HL-60 (cell line): ENCODE data around the gene TBCD.

Experiments used
- TF ChIP-seq, protein P1 (sequence below): IDR thresholded peaks from one replicate; pipeline ENCODE4 v1.5.1; 2011; ENCODE audit warnings: low read length, control low read depth, inconsistent platforms; ENCODE audit not compliant: insufficient read depth
- TF ChIP-seq, protein P2 (sequence below): IDR thresholded peaks from 2 replicates; pipeline ENCODE4 v1.6.1; 2012; ENCODE audit warnings: low read depth; ENCODE audit not compliant: insufficient replicate concordance

DNA sequence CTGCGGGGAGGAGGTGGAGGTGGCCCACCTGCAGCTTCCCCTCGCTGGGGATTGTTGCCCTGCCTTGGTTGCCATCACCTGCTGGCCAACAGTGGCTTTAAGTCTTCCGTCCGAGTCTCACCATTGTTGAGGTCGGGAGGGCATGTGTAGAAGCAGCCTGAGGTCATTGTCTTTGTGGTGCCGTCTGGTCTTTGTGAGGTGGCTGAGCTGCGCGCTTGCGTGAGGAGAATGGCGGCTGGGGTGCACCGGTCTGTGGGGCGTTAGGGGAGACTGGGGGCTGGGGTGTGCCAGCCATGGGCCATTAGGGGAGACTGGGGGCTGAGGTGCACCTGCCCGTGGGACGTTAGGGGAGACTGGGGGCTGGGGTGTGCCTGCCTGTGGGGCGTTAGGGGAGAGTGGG lies 51.7 kb downstream of the TBCD start:
- TF ChIP-seq, protein P1, sequence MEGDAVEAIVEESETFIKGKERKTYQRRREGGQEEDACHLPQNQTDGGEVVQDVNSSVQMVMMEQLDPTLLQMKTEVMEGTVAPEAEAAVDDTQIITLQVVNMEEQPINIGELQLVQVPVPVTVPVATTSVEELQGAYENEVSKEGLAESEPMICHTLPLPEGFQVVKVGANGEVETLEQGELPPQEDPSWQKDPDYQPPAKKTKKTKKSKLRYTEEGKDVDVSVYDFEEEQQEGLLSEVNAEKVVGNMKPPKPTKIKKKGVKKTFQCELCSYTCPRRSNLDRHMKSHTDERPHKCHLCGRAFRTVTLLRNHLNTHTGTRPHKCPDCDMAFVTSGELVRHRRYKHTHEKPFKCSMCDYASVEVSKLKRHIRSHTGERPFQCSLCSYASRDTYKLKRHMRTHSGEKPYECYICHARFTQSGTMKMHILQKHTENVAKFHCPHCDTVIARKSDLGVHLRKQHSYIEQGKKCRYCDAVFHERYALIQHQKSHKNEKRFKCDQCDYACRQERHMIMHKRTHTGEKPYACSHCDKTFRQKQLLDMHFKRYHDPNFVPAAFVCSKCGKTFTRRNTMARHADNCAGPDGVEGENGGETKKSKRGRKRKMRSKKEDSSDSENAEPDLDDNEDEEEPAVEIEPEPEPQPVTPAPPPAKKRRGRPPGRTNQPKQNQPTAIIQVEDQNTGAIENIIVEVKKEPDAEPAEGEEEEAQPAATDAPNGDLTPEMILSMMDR = no peak
- TF ChIP-seq, protein P2, sequence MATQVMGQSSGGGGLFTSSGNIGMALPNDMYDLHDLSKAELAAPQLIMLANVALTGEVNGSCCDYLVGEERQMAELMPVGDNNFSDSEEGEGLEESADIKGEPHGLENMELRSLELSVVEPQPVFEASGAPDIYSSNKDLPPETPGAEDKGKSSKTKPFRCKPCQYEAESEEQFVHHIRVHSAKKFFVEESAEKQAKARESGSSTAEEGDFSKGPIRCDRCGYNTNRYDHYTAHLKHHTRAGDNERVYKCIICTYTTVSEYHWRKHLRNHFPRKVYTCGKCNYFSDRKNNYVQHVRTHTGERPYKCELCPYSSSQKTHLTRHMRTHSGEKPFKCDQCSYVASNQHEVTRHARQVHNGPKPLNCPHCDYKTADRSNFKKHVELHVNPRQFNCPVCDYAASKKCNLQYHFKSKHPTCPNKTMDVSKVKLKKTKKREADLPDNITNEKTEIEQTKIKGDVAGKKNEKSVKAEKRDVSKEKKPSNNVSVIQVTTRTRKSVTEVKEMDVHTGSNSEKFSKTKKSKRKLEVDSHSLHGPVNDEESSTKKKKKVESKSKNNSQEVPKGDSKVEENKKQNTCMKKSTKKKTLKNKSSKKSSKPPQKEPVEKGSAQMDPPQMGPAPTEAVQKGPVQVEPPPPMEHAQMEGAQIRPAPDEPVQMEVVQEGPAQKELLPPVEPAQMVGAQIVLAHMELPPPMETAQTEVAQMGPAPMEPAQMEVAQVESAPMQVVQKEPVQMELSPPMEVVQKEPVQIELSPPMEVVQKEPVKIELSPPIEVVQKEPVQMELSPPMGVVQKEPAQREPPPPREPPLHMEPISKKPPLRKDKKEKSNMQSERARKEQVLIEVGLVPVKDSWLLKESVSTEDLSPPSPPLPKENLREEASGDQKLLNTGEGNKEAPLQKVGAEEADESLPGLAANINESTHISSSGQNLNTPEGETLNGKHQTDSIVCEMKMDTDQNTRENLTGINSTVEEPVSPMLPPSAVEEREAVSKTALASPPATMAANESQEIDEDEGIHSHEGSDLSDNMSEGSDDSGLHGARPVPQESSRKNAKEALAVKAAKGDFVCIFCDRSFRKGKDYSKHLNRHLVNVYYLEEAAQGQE = no peak
